ENCODE results near the gene FAM107B. TPM values are rescaled to one million over a fixed set of nuclear protein-coding genes. Genes with fewer than 3 reads are reported as not detected.

The FAM107B gene
- total RNA-seq, 1 experiment from 2014 or later = 41.6 TPM

DNA sequence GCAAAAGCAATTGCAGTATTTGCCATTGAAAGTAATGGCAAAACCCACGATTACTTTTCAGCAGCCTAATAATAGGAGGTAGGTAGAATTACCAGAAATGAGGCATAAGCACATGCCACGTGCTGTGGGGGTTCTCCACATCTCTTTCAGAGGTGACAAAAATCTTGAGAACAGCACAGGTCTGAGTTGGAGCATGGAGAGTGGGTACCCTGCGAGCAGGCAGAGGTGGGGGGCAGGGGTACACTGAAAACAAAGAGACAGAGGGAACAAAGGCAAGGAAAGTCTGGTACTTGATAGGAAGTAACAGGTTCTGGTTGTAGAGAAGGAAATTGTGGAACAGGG is 75.9 kb downstream of the FAM107B start:
- no peaks in the 10 kb centered on the region for H4K20me1 ChIP-seq (ENCODE audit: insufficient read depth)
- no peak overlapping the region for H2AFZ ChIP-seq (ENCODE audit: low read depth, low read length, poor library complexity, severe bottlenecking)
- no peak overlapping the region for H3K4me3 ChIP-seq (replicated peaks in 1 of 2; ENCODE audit: low read depth in 1 of 2, low read length in 2 of 2)
- no TSS peak for BruUV-seq (replicated peaks)
- POLR2A ChIA-PET = no interaction called here
- TF ChIP-seq FOSL1 (IDR thresholded peaks at IDR 0.05; ENCODE audit: low read depth) (no peak), EZH2 (IDR thresholded peaks at IDR 0.05) (no peak), ZNF274 (IDR thresholded peaks at IDR 0.05; ENCODE audit: low read depth, low read length) (no peak)
- no peaks in the 10 kb centered on the region for H3K79me2 ChIP-seq (ENCODE audit: insufficient read depth, low read length)
- no peak for ATAC-seq
- H3K9me2 ChIP-seq (ENCODE audit: insufficient read depth) = no peaks in the 10 kb centered on the region
- RAD21 ChIA-PET (ENCODE audit: low non-redundant PET in 1 of 2, low total read pairs in 2 of 2, uncharacterized antibody in 2 of 2, unreplicated experiment in 2 of 2) = no interaction called here
- no peaks in the 10 kb centered on the region for H3K4me1 ChIP-seq (ENCODE audit: control insufficient read depth in 1 of 2, insufficient read depth in 2 of 2, low read length in 2 of 2)
- intact Hi-C loops (cut with micrococcal nuclease) = no loop called here
- no peak overlapping the region for H3K4me2 ChIP-seq (ENCODE audit: low read length)
- H3K27me3 ChIP-seq (ENCODE audit: insufficient read depth, low read length) = no peaks in the 10 kb centered on the region
- H3K9me3 ChIP-seq (ENCODE audit: control insufficient read depth in 1 of 2, insufficient read depth in 1 of 2, low read depth in 1 of 2, low read length in 2 of 2) = no peaks in the 10 kb centered on the region
- CTCF ChIA-PET = no interaction called here
- no peak overlapping the region for H3K9ac ChIP-seq (ENCODE audit: low read length)
- no peak for DNase-seq (ENCODE audit: low read depth, low spot score)
- no peaks in the 10 kb centered on the region for H3K36me3 ChIP-seq (ENCODE audit: control insufficient read depth in 1 of 2, insufficient read depth in 2 of 2, low read length in 2 of 2)
- no peak overlapping the region for H3K27ac ChIP-seq (ENCODE audit: low read depth, low read length)

DNA sequence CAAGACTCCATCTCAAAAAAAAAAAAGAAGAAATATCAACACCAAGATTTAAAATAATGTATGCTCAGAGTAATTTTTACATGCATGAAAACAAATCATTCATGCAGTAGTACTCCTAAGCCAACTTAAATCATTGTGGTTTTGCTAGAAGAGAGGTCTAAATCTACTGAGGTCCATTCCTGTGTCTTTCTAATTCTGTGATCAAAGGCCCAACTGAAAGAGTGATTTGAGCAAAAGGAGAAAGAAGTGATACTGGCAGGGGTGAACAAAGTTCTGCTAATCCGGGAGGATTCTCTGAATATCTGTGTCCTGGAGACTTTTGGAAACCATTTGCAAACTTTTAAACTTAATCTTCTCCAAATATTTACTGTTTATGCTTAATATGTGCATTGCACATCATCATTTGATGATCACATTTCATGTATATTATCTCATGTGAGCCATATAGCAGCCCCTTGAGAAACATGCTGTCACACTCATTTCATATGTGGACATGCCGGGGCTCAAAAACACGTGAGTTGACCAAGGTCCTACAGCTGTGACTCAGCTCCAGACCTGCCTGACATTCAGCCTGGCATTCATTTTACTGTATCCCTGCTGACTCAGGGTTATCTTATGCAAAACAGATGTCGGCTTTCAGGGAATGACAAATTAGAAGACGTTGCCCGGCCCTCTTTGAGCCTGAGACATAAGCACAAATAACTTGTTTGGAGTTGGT is 76.4 kb downstream of the FAM107B start:
- H3K36me3 ChIP-seq (ENCODE audit: control insufficient read depth in 1 of 2, insufficient read depth in 2 of 2, low read length in 2 of 2) = no peaks in the 10 kb centered on the region
- H3K27me3 ChIP-seq (ENCODE audit: insufficient read depth, low read length) = no peaks in the 10 kb centered on the region
- no peak overlapping the region for H3K9ac ChIP-seq (ENCODE audit: low read length)
- ChIA-PET RAD21 (ENCODE audit: low non-redundant PET in 1 of 2, low total read pairs in 2 of 2, uncharacterized antibody in 2 of 2, unreplicated experiment in 2 of 2) (no interaction called here), POLR2A (no interaction called here), CTCF (no interaction called here)
- no peak overlapping the region for H3K4me2 ChIP-seq (ENCODE audit: low read length)
- intact Hi-C loops (cut with micrococcal nuclease) = no loop called here
- H3K79me2 ChIP-seq (ENCODE audit: insufficient read depth, low read length) = no peaks in the 10 kb centered on the region
- H3K4me1 ChIP-seq (ENCODE audit: control insufficient read depth in 1 of 2, insufficient read depth in 2 of 2, low read length in 2 of 2) = no peaks in the 10 kb centered on the region
- H3K9me3 ChIP-seq (ENCODE audit: control insufficient read depth in 1 of 2, insufficient read depth in 1 of 2, low read depth in 1 of 2, low read length in 2 of 2) = no peaks in the 10 kb centered on the region
- H4K20me1 ChIP-seq (ENCODE audit: insufficient read depth) = no peaks in the 10 kb centered on the region
- H3K4me3 ChIP-seq (replicated peaks in 1 of 2; ENCODE audit: low read depth in 1 of 2, low read length in 2 of 2) = no peak overlapping the region
- no peak overlapping the region for H3K27ac ChIP-seq (ENCODE audit: low read depth, low read length)
- no peak overlapping the region for H2AFZ ChIP-seq (ENCODE audit: low read depth, low read length, poor library complexity, severe bottlenecking)
- no peaks in the 10 kb centered on the region for H3K9me2 ChIP-seq (ENCODE audit: insufficient read depth)
- no peak for TF ChIP-seq YY1 (IDR thresholded peaks at IDR 0.05; ENCODE audit: extremely low read depth, insufficient replicate concordance, low read depth, low read length)
- BruUV-seq (replicated peaks) = no TSS peak
- no peak for ATAC-seq
- no peak for DNase-seq (ENCODE audit: low read depth, low spot score)
